B cell (primary cell): ENCODE measurements around the gene OAT. TPM values are rescaled to one million over a fixed set of nuclear protein-coding genes. Genes with fewer than 3 reads are reported as not detected.

Source experiments
- ATAC-seq: fragments of 200-7000 bp; cut with Tn5 transposase; one replicate; pipeline ENCODE4 v1.10.0; 2021; ENCODE audit warnings: low read depth, mild to moderate bottlenecking, moderate number of reproducible peaks, moderate library complexity
- CTCF ChIA-PET: fragments of 350-600 bp; sonication (Branson Sonifier 250); formaldehyde crosslinking; loops from one replicate; lab custom pipeline; 2021; ENCODE audit warnings: antibody characterized with exemption, inconsistent platforms; lab: Charles Lee
- POLR2A ChIA-PET: fragments of 350-600 bp; sonication (Branson Sonifier 250); formaldehyde crosslinking; loops from one replicate; lab custom pipeline; 2021; ENCODE audit warnings: antibody characterized with exemption; lab: Charles Lee
- DNase-seq: peaks from one replicate; pipeline ENCODE4 v3.0.0; 2013
- H2AFZ ChIP-seq: 2 replicates; pipeline ENCODE4 v1.6.1; 2012; ENCODE audit warnings: mild to moderate bottlenecking, low read depth, low read length; ENCODE audit not compliant: insufficient read depth, poor library complexity, severe bottlenecking
- H3K27ac ChIP-seq, 2 donors: 1 replicate in 1 of 2; 2 replicates in 1 of 2; pipeline ENCODE4 v1.5.1; 2012 to 2013; ENCODE audit warnings: low read length in 2 of 2, mild to moderate bottlenecking in 2 of 2, moderate library complexity in 1 of 2
- H3K27me3 ChIP-seq, 4 experiments: fragments of 200-600 bp in 1 of 4; sonication (generic) in 1 of 4; replicated peaks in 1 of 4; 1 replicate in 2 of 4; 2 replicates in 2 of 4; pipeline versions ENCODE4 v1.6.1 to v1.7.0; 2013 to 2016; ENCODE audit warnings: low read length in 3 of 4, mild to moderate bottlenecking in 2 of 4, mixed read lengths in 1 of 4, moderate library complexity in 1 of 4; ENCODE audit not compliant: insufficient read depth in 4 of 4, control insufficient read depth in 3 of 4; ENCODE audit errors: control extremely low read depth in 1 of 4
- H3K36me3 ChIP-seq, 2 experiments: replicated peaks in 1 of 2; 1 replicate in 1 of 2; 2 replicates in 1 of 2; pipeline versions ENCODE4 v1.6.1 to v1.7.1; 2013; ENCODE audit warnings: low read length in 1 of 2; ENCODE audit not compliant: insufficient read depth in 2 of 2, control insufficient read depth in 1 of 2; ENCODE audit errors: control extremely low read depth in 1 of 2, extremely low read depth in 1 of 2
- H3K4me1 ChIP-seq, 2 donors: fragments of 200-600 bp in 1 of 2; sonication (generic) in 1 of 2; 1 replicate in 1 of 2; 2 replicates in 1 of 2; pipeline versions ENCODE4 v1.5.1 to v1.6.1; 2013 to 2017; ENCODE audit warnings: low read length in 2 of 2; ENCODE audit not compliant: control insufficient read depth in 2 of 2, insufficient read depth in 2 of 2
- H3K4me2 ChIP-seq: replicated peaks from 2 replicates; pipeline ENCODE3; 2012; ENCODE audit warnings: mild to moderate bottlenecking, low read depth, low read length; ENCODE audit not compliant: poor library complexity, severe bottlenecking
- H3K4me3 ChIP-seq, 5 experiments: fragments of 200-600 bp in 1 of 5; sonication (generic) in 1 of 5; 1 replicate in 3 of 5; 2 replicates in 2 of 5; pipeline versions ENCODE4 v1.5.1 to v1.7.0; 2011 to 2016; ENCODE audit warnings: low read length in 4 of 5, mild to moderate bottlenecking in 4 of 5, low read depth in 2 of 5, control low read depth in 1 of 5, moderate library complexity in 1 of 5; ENCODE audit not compliant: insufficient read depth in 1 of 5; ENCODE audit errors: control extremely low read depth in 1 of 5, extremely low read depth in 1 of 5
- H3K79me2 ChIP-seq: fragments of 200-600 bp; sonication (generic); one replicate; pipeline ENCODE4 v1.6.0; 2016; ENCODE audit warnings: low read length; ENCODE audit not compliant: control insufficient read depth, insufficient read depth
- H3K9ac ChIP-seq: fragments of 200-600 bp; sonication (generic); 2 replicates; pipeline ENCODE4 v1.6.1; 2017; ENCODE audit warnings: mild to moderate bottlenecking, low read length, moderate library complexity
- H3K9me3 ChIP-seq, 3 donors: one replicate each; pipeline versions ENCODE4 v1.6.1 to v1.7.1; 2013; ENCODE audit warnings: low read length in 2 of 3; ENCODE audit not compliant: control insufficient read depth in 2 of 3, insufficient read depth in 1 of 3; ENCODE audit errors: control extremely low read depth in 1 of 3
- H4K20me1 ChIP-seq: 2 replicates; pipeline ENCODE4 v1.6.0; 2012; ENCODE audit warnings: mild to moderate bottlenecking, low read length; ENCODE audit not compliant: insufficient read depth, control insufficient read depth, poor library complexity, severe bottlenecking
- H3K27ac Mint-ChIP-seq: one replicate; pipeline ENCODE4 v1.8.0; 2021; ENCODE audit warnings: mixed read lengths
- H3K27me3 Mint-ChIP-seq: one replicate; pipeline ENCODE4 v1.8.0; 2021; ENCODE audit warnings: mixed read lengths
- H3K4me1 Mint-ChIP-seq: one replicate; pipeline ENCODE4 v1.8.0; 2021; ENCODE audit warnings: mixed read lengths
- H3K4me3 Mint-ChIP-seq: one replicate; pipeline ENCODE4 v1.8.0; 2021; ENCODE audit warnings: mixed read lengths
- H3K9me3 Mint-ChIP-seq: one replicate; pipeline ENCODE4 v1.8.0; 2022; ENCODE audit warnings: mixed read lengths; ENCODE audit not compliant: insufficient read depth
- CTCF ChIP-seq: fragments of 200-600 bp; IDR thresholded peaks from one replicate; pipeline ENCODE4 v1.8.0; 2022; ENCODE audit warnings: antibody characterized with exemption, mild to moderate bottlenecking
- EZH2 ChIP-seq: IDR thresholded peaks from 2 replicates; pipeline ENCODE4 v1.6.1; 2012; ENCODE audit warnings: borderline replicate concordance, low read depth, mild to moderate bottlenecking, moderate library complexity, low read length; ENCODE audit not compliant: insufficient read depth, poor library complexity, severe bottlenecking
- WGBS: methylation state at CpG from one replicate; pipeline ENCODE4 v1.1.5; 2013; ENCODE audit warnings: missing lambda C conversion rate; ENCODE audit not compliant: insufficient coverage; 5-methylcytosine and 5-hydroxymethylcytosine counted together
- intact Hi-C: fragments of 100-400 bp; cut with micrococcal nuclease; formaldehyde crosslinking; loops from one replicate; pipeline ENCODE4 v1.10.0; 2022
- polyA minus RNA-seq: library from RNA; depleted of rRNA, polyadenylated mRNA; stranded (reverse); fragments of >200 nt; gene quantifications from 2 replicates; pipeline ENCODE4 v1.2.3, GENCODE V29; 2012
- polyA plus RNA-seq: library from polyadenylated mRNA; depleted of rRNA; stranded (reverse); fragments of >200 nt; gene quantifications from 2 replicates; pipeline ENCODE4 v1.2.3, GENCODE V29; 2012
- total RNA-seq, 2 donors: library from RNA; stranded (reverse); fragments of 120-200 nt in 1 of 2; gene quantifications; 1 replicate in 1 of 2; 2 replicates in 1 of 2; pipeline versions ENCODE4 v1.2.3 to v1.2.4, GENCODE V29; 2013 to 2022

Gene OAT
- total RNA-seq (16.9 and 20.1 TPM in 2 replicates), polyA plus RNA-seq (13.9 and 44.9 TPM in 2 replicates), polyA minus RNA-seq (8.3 and 15.7 TPM in 2 replicates)
- 31.2 TPM for total RNA-seq (2013)

- CTCF ChIA-PET, result interaction anchor here (0.6 to 3.0 kb wide), 6 partner anchors 15 to 549 kb away, joined by 3 to 7 read pairs (median 4); partner anchors contain the start of gene LHPP
- H3K79me2 ChIP-seq, result peaks cover 16% of the 10 kb centered on the region
- no peaks in the 10 kb centered on the region for H3K9me3 ChIP-seq
- H3K27me3 ChIP-seq, result peaks cover 0 to 23% (median 5%) of the 10 kb centered on the region in 4 experiments
- peak within 1 kb of the TSS; percentile 51 to 80 for H3K27ac ChIP-seq
- TF ChIP-seq EZH2 (no peak), CTCF (no peak)
- peaks cover 10 to 13% of the 10 kb centered on the region in 2 donors for H3K4me1 ChIP-seq
- Mint-ChIP-seq H3K4me3 (peak within 1 kb of the TSS; percentile 85), H3K9me3 (no peaks in the 10 kb centered on the region), H3K27ac (peak within 1 kb of the TSS; percentile 84), H3K4me1 (peaks cover 16% of the 10 kb centered on the region), H3K27me3 (peaks cover 16% of the 10 kb centered on the region)
- H3K36me3 ChIP-seq, result no peaks in the 10 kb centered on the region
- intact Hi-C loops, result loop anchor here (1.0 to 10.0 kb wide), 7 partner anchors 16 to 498 kb away; partner anchors contain the start of genes ABRAXAS2 and FAM53B
- WGBS, result 3% methylated on average over 70 of the region's 70 CpGs
- H2AFZ ChIP-seq, result peak within 1 kb of the TSS; percentile 87
- POLR2A ChIA-PET, result interaction anchor here (1.0 kb wide), 2 partner anchors 15 to 43 kb away, joined by 3 read pairs; partner anchors contain the start of gene LHPP
- peak within 1 kb of the TSS; percentile 90 for H3K4me2 ChIP-seq
- peak within 1 kb of the TSS; percentile 70 for H3K9ac ChIP-seq
- ATAC-seq, result peak; percentile 97
- peak; percentile 98 for DNase-seq
- peak within 1 kb of the TSS; percentile 26 to 83 (median 64) for H3K4me3 ChIP-seq
- H4K20me1 ChIP-seq, result no peaks in the 10 kb centered on the region
Observed at GRCh38 chr10:124418726-124419501, at the start of gene OAT. Gene OAT, minus strand, starts transcription at chr10:124418923. Its CDS starts 6,752 bp downstream, at chr10:124412171.

- ATAC-seq (no peak), DNase-seq (no peak)
- Histone ChIP-seq H2AFZ (no peak overlapping the region), H3K4me2 (no peak overlapping the region), H3K9ac (no peak overlapping the region), H3K27me3 (no peaks in the 10 kb centered on the region), H3K4me1 (peaks cover 22 to 29% of the 10 kb centered on the region in 2 donors), H3K9me3 (no peaks in the 10 kb centered on the region), H3K79me2 (peaks cover 62% of the 10 kb centered on the region), H3K36me3 (peaks cover 0 to 3% of the 10 kb centered on the region in 2 experiments), H3K27ac (no peak overlapping the region), H4K20me1 (peaks cover 6% of the 10 kb centered on the region), H3K4me3 (no peak overlapping the region)
- no peaks in the 10 kb centered on the region for H3K27me3 Mint-ChIP-seq
- CTCF ChIA-PET, result interaction anchor here (0.7 kb wide), 1 partner anchor 313 kb away, joined by 3 read pairs; no protein-coding TSS in a partner anchor
- H3K4me1 Mint-ChIP-seq, result peaks cover 32% of the 10 kb centered on the region
- intact Hi-C loops, result loop anchor here (10.0 kb wide), 2 partner anchors 148 to 1312 kb away; partner anchors contain the start of gene BUB3
- TF ChIP-seq EZH2 (no peak), CTCF (no peak)
- H3K4me3 Mint-ChIP-seq, result no peak overlapping the region
- peak overlapping the region; percentile 32 for H3K27ac Mint-ChIP-seq
- POLR2A ChIA-PET, result interaction anchor here (0.6 kb wide), 1 partner anchor 20 kb away, joined by 3 read pairs; no protein-coding TSS in a partner anchor
- no peaks in the 10 kb centered on the region for H3K9me3 Mint-ChIP-seq
- no CpG with 5 or more reads among the region's 4 CpGs for WGBS
Observed at GRCh38 chr10:124467165-124467564, 48.4 kb upstream of the OAT start.
